H9 (cell line): Measurements from ENCODE around the gene TBR1. TPM values are rescaled to one million over a fixed set of nuclear protein-coding genes. Genes with fewer than 3 reads are reported as not detected.

Experiments
- DNase-seq: peaks from one replicate; pipeline ENCODE4 v3.0.0-alpha.2; 2017
- H2AFZ ChIP-seq: one replicate; pipeline ENCODE4 v1.6.1; 2013; ENCODE audit warnings: mild to moderate bottlenecking, low read length, control low read depth, moderate library complexity
- H2AK5ac ChIP-seq: 2 replicates; pipeline ENCODE4 v1.6.1; 2013; ENCODE audit warnings: low read length, control low read depth, mixed read lengths; ENCODE audit not compliant: insufficient read length
- H2BK120ac ChIP-seq: one replicate; pipeline ENCODE4 v1.6.1; 2013; ENCODE audit warnings: low read depth, mild to moderate bottlenecking, low read length, control low read depth, inconsistent platforms; ENCODE audit not compliant: poor library complexity, severe bottlenecking
- H2BK12ac ChIP-seq: 2 replicates; pipeline ENCODE4 v1.6.1; 2013; ENCODE audit warnings: low read length, control low read depth, mixed read lengths, low read depth; ENCODE audit not compliant: insufficient read length
- H2BK15ac ChIP-seq: 2 replicates; pipeline ENCODE4 v1.6.1; 2013; ENCODE audit warnings: low read depth, low read length, control low read depth
- H2BK20ac ChIP-seq: one replicate; pipeline ENCODE4 v1.6.1; 2013; ENCODE audit warnings: low read depth, mild to moderate bottlenecking, low read length, control low read depth, inconsistent platforms; ENCODE audit not compliant: poor library complexity, severe bottlenecking
- H2BK5ac ChIP-seq: 2 replicates; pipeline ENCODE4 v1.6.1; 2013; ENCODE audit warnings: low read length, control low read depth, mixed read lengths; ENCODE audit not compliant: insufficient read length
- H3K14ac ChIP-seq: 2 replicates; pipeline ENCODE4 v1.6.1; 2013; ENCODE audit warnings: low read length, control low read depth; ENCODE audit not compliant: insufficient read depth
- H3K18ac ChIP-seq: 2 replicates; pipeline ENCODE4 v1.6.1; 2013; ENCODE audit warnings: low read depth, mild to moderate bottlenecking, mixed read lengths, low read length, control low read depth; ENCODE audit not compliant: insufficient read length
- H3K23ac ChIP-seq: 2 replicates; pipeline ENCODE4 v1.6.1; 2013; ENCODE audit warnings: low read length, control low read depth, mixed read lengths, low read depth; ENCODE audit not compliant: insufficient read length
- H3K23me2 ChIP-seq: 2 replicates; pipeline ENCODE4 v1.6.1; 2013; ENCODE audit warnings: low read depth, mild to moderate bottlenecking, mixed read lengths, low read length, control low read depth; ENCODE audit not compliant: insufficient read length, poor library complexity, severe bottlenecking
- H3K27ac ChIP-seq: 2 replicates; pipeline ENCODE4 v1.5.1; 2013; ENCODE audit warnings: low read length, control low read depth, mixed read lengths, low read depth; ENCODE audit not compliant: insufficient read length
- H3K27me3 ChIP-seq: 2 replicates; pipeline ENCODE4 v1.6.1; 2013; ENCODE audit warnings: low read length, control low read depth, inconsistent platforms; ENCODE audit not compliant: insufficient read depth
- H3K4ac ChIP-seq: 2 replicates; pipeline ENCODE4 v1.6.1; 2013; ENCODE audit warnings: low read depth, mild to moderate bottlenecking, control low read depth, inconsistent platforms, low read length, moderate library complexity
- H3K4me1 ChIP-seq: 2 replicates; pipeline ENCODE4 v1.6.1; 2013; ENCODE audit warnings: low read length, control low read depth, inconsistent platforms; ENCODE audit not compliant: insufficient read depth
- H3K4me2 ChIP-seq: 2 replicates; pipeline ENCODE4 v1.6.1; 2013; ENCODE audit warnings: low read length, control low read depth, mixed read lengths; ENCODE audit not compliant: insufficient read length, insufficient read depth
- H3K56ac ChIP-seq: 2 replicates; pipeline ENCODE4 v1.6.1; 2013; ENCODE audit warnings: low read depth, mild to moderate bottlenecking, mixed read lengths, low read length, control low read depth; ENCODE audit not compliant: insufficient read length
- H3K79me1 ChIP-seq: 2 replicates; pipeline ENCODE4 v1.6.1; 2013; ENCODE audit warnings: low read depth, mild to moderate bottlenecking, moderate library complexity, low read length, control low read depth, inconsistent platforms; ENCODE audit not compliant: insufficient read depth, poor library complexity, severe bottlenecking
- H3K79me2 ChIP-seq: 2 replicates; pipeline ENCODE4 v1.6.1; 2013; ENCODE audit warnings: low read length, control low read depth, inconsistent platforms; ENCODE audit not compliant: insufficient read depth
- H3K9ac ChIP-seq: 2 replicates; pipeline ENCODE4 v1.6.1; 2013; ENCODE audit warnings: low read length, control low read depth, mixed read lengths; ENCODE audit not compliant: insufficient read length; ENCODE audit errors: extremely low read depth
- H3K9me3 ChIP-seq: one replicate; pipeline ENCODE4 v1.6.1; 2013; ENCODE audit warnings: low read depth, low read length, inconsistent platforms; ENCODE audit not compliant: control insufficient read depth
- H3T11ph ChIP-seq: one replicate; pipeline ENCODE4 v1.6.1; 2013; ENCODE audit warnings: mild to moderate bottlenecking, low read length, control low read depth, inconsistent platforms
- H4K20me1 ChIP-seq: one replicate; pipeline ENCODE4 v1.6.1; 2013; ENCODE audit not compliant: control insufficient read depth, insufficient read length, insufficient read depth
- H4K5ac ChIP-seq: 2 replicates; pipeline ENCODE4 v1.6.1; 2013; ENCODE audit warnings: low read depth, mild to moderate bottlenecking, mixed read lengths, low read length, control low read depth; ENCODE audit not compliant: insufficient read length
- H4K8ac ChIP-seq: replicated peaks from 2 replicates; pipeline ENCODE4 v1.6.1; 2013; ENCODE audit warnings: low read length, control low read depth, mixed read lengths, low read depth; ENCODE audit not compliant: insufficient read length
- H4K91ac ChIP-seq: 2 replicates; pipeline ENCODE4 v1.6.1; 2013; ENCODE audit warnings: low read depth, mild to moderate bottlenecking, moderate library complexity, mixed read lengths, low read length, control low read depth; ENCODE audit not compliant: insufficient read length
- H3K27ac Mint-ChIP-seq, 3 experiments: 2 replicates in 2 of 3; 3 replicates in 1 of 3; pipeline ENCODE4 v1.8.0; 2020 to 2021; ENCODE audit warnings: mixed read lengths in 3 of 3, mild to moderate bottlenecking in 1 of 3, moderate library complexity in 1 of 3
- H3K27me3 Mint-ChIP-seq: 2 replicates; pipeline ENCODE4 v1.8.0; 2021; ENCODE audit warnings: low read depth, mild to moderate bottlenecking, moderate library complexity, mixed read lengths
- H3K36me3 Mint-ChIP-seq, 3 experiments: 2 replicates in 2 of 3; 3 replicates in 1 of 3; pipeline ENCODE4 v1.8.0; 2020 to 2021; ENCODE audit warnings: low read depth in 3 of 3, mixed read lengths in 3 of 3; ENCODE audit not compliant: insufficient read depth in 1 of 3
- H3K4me1 Mint-ChIP-seq, 2 experiments: 2 replicates each; pipeline ENCODE4 v1.8.0; 2020; ENCODE audit warnings: mixed read lengths in 2 of 2
- H3K4me3 Mint-ChIP-seq, 2 experiments: 2 replicates in 1 of 2; 3 replicates in 1 of 2; pipeline ENCODE4 v1.8.0; 2020 to 2021; ENCODE audit warnings: mild to moderate bottlenecking in 2 of 2, mixed read lengths in 2 of 2, moderate library complexity in 1 of 2
- H3K9me3 Mint-ChIP-seq, 2 experiments: 2 replicates in 1 of 2; 3 replicates in 1 of 2; pipeline ENCODE4 v1.8.0; 2020; ENCODE audit warnings: mild to moderate bottlenecking in 2 of 2, mixed read lengths in 2 of 2, moderate library complexity in 1 of 2
- CTCF ChIP-seq: fragments of 200-600 bp; sonication (generic); conservative IDR thresholded peaks from 3 replicates; pipeline ENCODE4 v1.8.0; 2021; ENCODE audit warnings: antibody characterized with exemption, mild to moderate bottlenecking
- WGBS: extraction: QIAGEN DNeasy Blood & Tissue Kit; methylation state at CpG from one replicate; pipeline ENCODE4 v1.1.7; 2013; ENCODE audit warnings: missing lambda C conversion rate, low lambda C conversion rate, mixed read lengths; ENCODE audit not compliant: insufficient read length; ENCODE audit errors: extremely low coverage; 5-methylcytosine and 5-hydroxymethylcytosine counted together
- total RNA-seq: library from RNA; stranded (reverse); gene quantifications from 2 replicates; pipeline ENCODE4 v1.2.1, GENCODE V29; 2021

TBR1 gene
- total RNA-seq, 1 experiment from 2014 or later = 0.24 TPM

GRCh38 chr2:161445097-161445496 is 29.0 kb downstream of the TBR1 start:
- H3K56ac ChIP-seq = no peak overlapping the region
- no peak overlapping the region for H2BK20ac ChIP-seq
- H2BK15ac ChIP-seq = no peak overlapping the region
- no peak overlapping the region for H3K14ac ChIP-seq
- H2AFZ ChIP-seq = no peak overlapping the region
- no peak overlapping the region for H3K18ac ChIP-seq
- Mint-ChIP-seq H3K27me3 (peaks cover 2% of the 10 kb centered on the region; the same call in 1 of the 2 replicates), H3K4me1 (no peaks in the 10 kb centered on the region), H3K36me3 (no peaks in the 10 kb centered on the region), H3K9me3 (no peaks in the 10 kb centered on the region), H3K4me3 (no peak overlapping the region), H3K27ac (no peak overlapping the region)
- no peak overlapping the region for H3K4me2 ChIP-seq
- no peaks in the 10 kb centered on the region for H3K9me3 ChIP-seq
- no peak for TF ChIP-seq CTCF
- H3K23me2 ChIP-seq = no peaks in the 10 kb centered on the region
- no peaks in the 10 kb centered on the region for H3K79me1 ChIP-seq
- H3K27me3 ChIP-seq = no peaks in the 10 kb centered on the region
- no peak overlapping the region for H4K5ac ChIP-seq
- no peak overlapping the region for H3K4ac ChIP-seq
- no peak overlapping the region for H3K9ac ChIP-seq
- no peak overlapping the region for H2BK120ac ChIP-seq
- no peak overlapping the region for H2BK5ac ChIP-seq
- no peak for DNase-seq
- no peak overlapping the region for H3K27ac ChIP-seq
- no peak overlapping the region for H4K8ac ChIP-seq
- H3T11ph ChIP-seq = no peak overlapping the region
- no peak overlapping the region for H3K23ac ChIP-seq
- H4K20me1 ChIP-seq = no peaks in the 10 kb centered on the region
- H3K4me1 ChIP-seq = no peaks in the 10 kb centered on the region
- no peak overlapping the region for H4K91ac ChIP-seq
- no peak overlapping the region for H2BK12ac ChIP-seq
- H2AK5ac ChIP-seq = no peak overlapping the region
- no CpG with 5 or more reads among the region's 12 CpGs for WGBS
- no peaks in the 10 kb centered on the region for H3K79me2 ChIP-seq
